Measurements from ENCODE around the gene DCHS2.

Gene DCHS2

DNA sequence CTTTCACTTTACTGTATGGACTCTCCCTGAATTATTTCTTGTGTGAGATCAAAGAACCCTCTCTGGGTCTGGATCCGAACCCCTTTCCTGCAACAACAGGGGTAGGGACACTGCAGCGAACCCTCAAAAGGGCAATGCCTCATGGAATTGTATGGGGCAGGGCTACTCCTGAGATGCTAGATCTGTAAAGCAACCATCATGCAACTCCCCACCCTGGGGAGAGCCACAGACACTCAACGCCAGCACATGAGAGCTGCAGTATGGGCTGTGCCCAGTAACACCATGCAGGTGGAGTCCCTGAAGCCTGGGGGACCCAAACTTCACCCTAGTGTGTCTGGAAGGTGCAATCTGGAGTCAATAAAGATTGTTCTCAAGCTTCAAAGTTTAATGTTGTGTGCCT, 304.7 kb downstream of the DCHS2 start:
- DNase-seq = no peak

GRCh38 chr4:154186035-154186434, 305.6 kb downstream of the DCHS2 start:
- no peak for DNase-seq

GRCh38 chr4:154184238-154184637, 307.4 kb downstream of the DCHS2 start:
- no peak for DNase-seq

DNA sequence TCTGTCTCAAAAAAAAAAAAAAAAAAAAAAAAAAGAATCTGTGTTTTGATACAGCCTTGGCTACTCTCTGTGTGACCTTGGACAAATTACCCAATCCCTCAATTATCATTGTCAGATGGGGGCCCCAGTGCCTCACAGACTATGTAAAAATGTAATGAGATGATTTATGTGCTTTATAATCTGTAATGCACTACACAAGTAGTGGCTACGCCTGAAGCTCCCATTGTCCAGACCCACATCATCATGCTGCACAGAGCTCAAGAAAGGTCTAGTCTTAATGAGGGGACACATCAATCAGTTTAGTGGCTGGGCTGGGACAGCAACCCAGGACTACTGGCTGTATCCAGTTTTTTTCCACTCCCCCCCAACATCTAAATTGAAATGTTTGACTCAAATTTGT, 308.3 kb downstream of the DCHS2 start:
- no peak for DNase-seq
